Spleen (tissue), 11 donors: ENCODE data around the gene PDE6D. TPM values are rescaled to one million over a fixed set of nuclear protein-coding genes. Genes with fewer than 3 reads are reported as not detected.

Experiments
- DNase-seq: peaks from one replicate; pipeline ENCODE4 v3.0.0-alpha.2; 2020
- H3K27ac ChIP-seq, 8 donors: fragments of 200-600 bp; sonication (generic) in 7 of 8; 1 replicate in 4 of 8; 2 replicates in 4 of 8; pipeline versions ENCODE4 v1.5.0 to v1.8.0; 2016 to 2021; ENCODE audit warnings: inconsistent platforms in 4 of 8, mild to moderate bottlenecking in 4 of 8, moderate library complexity in 1 of 8
- H3K27me3 ChIP-seq, 7 donors: fragments of 200-600 bp; sonication (generic) in 6 of 7; replicated peaks in 1 of 7; 1 replicate in 4 of 7; 2 replicates in 3 of 7; pipeline versions ENCODE4 v1.5.0 to v1.8.0; 2016 to 2021; ENCODE audit warnings: inconsistent platforms in 3 of 7, mild to moderate bottlenecking in 1 of 7
- H3K36me3 ChIP-seq, 6 donors: fragments of 200-600 bp; sonication (generic) in 5 of 6; 1 replicate in 4 of 6; 2 replicates in 2 of 6; pipeline versions ENCODE4 v1.5.0 to v1.8.0; 2016 to 2021; ENCODE audit warnings: inconsistent platforms in 2 of 6
- H3K4me1 ChIP-seq, 6 donors: fragments of 200-600 bp; sonication (generic) in 5 of 6; 1 replicate in 3 of 6; 2 replicates in 3 of 6; pipeline versions ENCODE4 v1.5.0 to v1.8.0; 2016 to 2021; ENCODE audit warnings: inconsistent platforms in 3 of 6
- H3K4me3 ChIP-seq, 8 donors: fragments of 200-600 bp; sonication (generic) in 7 of 8; 1 replicate in 4 of 8; 2 replicates in 4 of 8; pipeline versions ENCODE4 v1.5.0 to v1.8.0; 2016 to 2021; ENCODE audit warnings: inconsistent platforms in 4 of 8, mild to moderate bottlenecking in 4 of 8, moderate library complexity in 2 of 8
- H3K9me3 ChIP-seq, 8 donors: fragments of 200-600 bp; sonication (generic) in 7 of 8; 1 replicate in 4 of 8; 2 replicates in 4 of 8; pipeline versions ENCODE4 v1.5.0 to v1.8.0; 2016 to 2021; ENCODE audit warnings: inconsistent platforms in 4 of 8
- POLR2A ChIP-seq, 3 donors: fragments of 450-650 bp; IDR thresholded peaks; one replicate each; pipeline ENCODE4 v1.5.1; 2017; ENCODE audit warnings: antibody characterized with exemption in 3 of 3, mild to moderate bottlenecking in 1 of 3
- POLR2AphosphoS5 ChIP-seq, 3 donors: sonication (generic); formaldehyde crosslinking; IDR thresholded peaks; one replicate each; pipeline ENCODE4 v1.5.1; 2017; ENCODE audit warnings: antibody characterized with exemption in 3 of 3
- WGBS, 5 donors: extraction: QIAGEN DNeasy Blood & Tissue Kit in 3 of 5; methylation state at CpG; one replicate each; pipeline versions ENCODE4 v1.1.5 to v1.1.7; 2013 to 2018; 5-methylcytosine and 5-hydroxymethylcytosine counted together
- intact Hi-C: fragments of 100-400 bp; cut with DNase I; formaldehyde crosslinking; loops from one replicate; pipeline ENCODE4 v1.15.0; 2023; ENCODE audit warnings: low total_unique reads
- polyA plus RNA-seq, 3 donors: library from polyadenylated mRNA; stranded (reverse); fragments of 200-250 nt; gene quantifications; one replicate each; pipeline ENCODE4 v1.2.1, GENCODE V29; 2013
- small RNA-seq, 4 donors: library from RNA; depleted of rRNA; stranded (forward); fragments of <200 nt; gene quantifications; one replicate each; pipeline ENCODE3, GENCODE V24; 2016
- total RNA-seq, 7 donors: library from RNA; depleted of rRNA in 3 of 7; stranded (reverse); fragments of >200 nt in 3 of 7; fragmentation: NEBNext Ultra II Directional in 4 of 7; extraction: Animal tissue kit (Norgen Biotek cat#: 25700) in 4 of 7; gene quantifications; one replicate each; pipeline versions ENCODE4 v1.1.0 to v1.2.1, GENCODE V29; 2016 to 2021
- TF ChIP-seq, protein P1 (sequence below), 11 experiments: fragments of 200-600 bp in 7 of 11; fragments of 450-650 bp in 4 of 11; sonication (generic) in 4 of 11; IDR thresholded peaks in 8 of 11; conservative IDR thresholded peaks in 3 of 11; 1 replicate in 7 of 11; 2 replicates in 4 of 11; pipeline versions ENCODE4 v1.4.0 to v1.8.0; 2016 to 2021; ENCODE audit warnings: antibody characterized with exemption in 11 of 11, inconsistent platforms in 4 of 11, mild to moderate bottlenecking in 1 of 11
- donor health status: healthy with polysubstance abuse.
- donor health status: DM: no; HTN: no; CAD: no; lungs with moderate emphysema.
- donor health status: DM: no; HTN: no; CAD: no.
- donor health status: Bipolar disorder and iron deficiency.
- donor health status: healthy.
- donor health status: DM: no; HTN: no; CAD: no.
- donor health status: DM: yes; HTN: yes; CAD: no.

PDE6D gene
- total and polyA plus RNA-seq, 10 donors = 20.5 to 45.0 (median 29.6) TPM

DNA sequence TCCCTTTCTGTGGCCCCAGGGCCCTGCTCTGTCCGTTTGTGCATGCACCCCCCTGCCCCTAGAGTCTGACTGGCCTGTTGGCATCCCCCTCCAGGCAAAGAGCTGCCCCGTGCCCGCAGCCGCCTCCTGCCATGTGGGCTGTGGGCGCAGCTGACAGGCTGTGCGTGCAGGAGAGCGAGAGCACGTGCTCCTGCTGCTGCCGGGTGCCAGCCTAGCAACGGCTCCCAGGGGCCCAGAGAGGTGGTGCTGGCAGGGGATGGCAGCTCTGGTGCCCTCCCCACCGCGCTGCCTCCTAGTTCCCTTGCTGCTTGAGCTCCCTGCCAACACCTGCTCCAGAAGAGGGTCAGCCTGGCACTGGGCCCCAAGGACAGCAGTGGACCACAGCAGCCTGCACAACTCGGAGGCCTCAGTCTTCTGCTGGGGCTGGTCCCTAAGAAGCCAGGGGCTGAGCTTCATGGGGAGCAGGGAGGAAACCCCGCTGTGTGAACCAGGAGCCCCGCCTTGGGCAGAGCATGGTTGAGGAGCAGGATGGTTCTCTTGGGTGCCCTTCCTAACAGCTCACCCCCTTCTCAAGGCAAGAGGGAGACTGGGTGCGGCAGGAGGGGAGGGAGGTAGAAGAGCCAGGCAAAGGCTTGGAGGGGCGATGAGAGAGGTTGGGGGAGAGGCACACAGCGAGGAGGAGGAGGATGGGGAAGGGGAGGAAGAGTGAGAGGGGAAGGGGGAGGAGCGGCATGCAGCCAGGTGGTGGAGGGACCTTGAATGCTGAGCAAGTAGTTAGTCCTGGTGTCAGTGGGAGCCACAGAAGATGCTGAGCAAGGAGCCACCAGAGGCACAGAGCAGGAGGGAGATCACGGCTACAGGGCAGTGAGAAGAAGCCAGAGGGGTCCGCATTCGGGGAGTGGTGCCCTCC, 96.5 kb downstream of the PDE6D start:
- Histone ChIP-seq H3K27ac (no peak overlapping the region), H3K36me3 (no peaks in the 10 kb centered on the region), H3K27me3 (peaks cover 0 to 15% (median 0%) of the 10 kb centered on the region in 7 donors), H3K4me1 (peaks cover 0 to 39% (median 25%) of the 10 kb centered on the region in 6 donors), H3K9me3 (no peaks in the 10 kb centered on the region), H3K4me3 (no peak overlapping the region)
- intact Hi-C loops = no loop called here
- 60 to 79% (median 77%) methylated on average over 13 to 22 of the region's 22 CpGs for WGBS, 5 donors
- DNase-seq = peak; percentile 82
- TF ChIP-seq POLR2A (IDR thresholded peaks at IDR 0.05) (no peak), POLR2AphosphoS5 (IDR thresholded peaks at IDR 0.05) (no peak)
- TF ChIP-seq, protein P1, sequence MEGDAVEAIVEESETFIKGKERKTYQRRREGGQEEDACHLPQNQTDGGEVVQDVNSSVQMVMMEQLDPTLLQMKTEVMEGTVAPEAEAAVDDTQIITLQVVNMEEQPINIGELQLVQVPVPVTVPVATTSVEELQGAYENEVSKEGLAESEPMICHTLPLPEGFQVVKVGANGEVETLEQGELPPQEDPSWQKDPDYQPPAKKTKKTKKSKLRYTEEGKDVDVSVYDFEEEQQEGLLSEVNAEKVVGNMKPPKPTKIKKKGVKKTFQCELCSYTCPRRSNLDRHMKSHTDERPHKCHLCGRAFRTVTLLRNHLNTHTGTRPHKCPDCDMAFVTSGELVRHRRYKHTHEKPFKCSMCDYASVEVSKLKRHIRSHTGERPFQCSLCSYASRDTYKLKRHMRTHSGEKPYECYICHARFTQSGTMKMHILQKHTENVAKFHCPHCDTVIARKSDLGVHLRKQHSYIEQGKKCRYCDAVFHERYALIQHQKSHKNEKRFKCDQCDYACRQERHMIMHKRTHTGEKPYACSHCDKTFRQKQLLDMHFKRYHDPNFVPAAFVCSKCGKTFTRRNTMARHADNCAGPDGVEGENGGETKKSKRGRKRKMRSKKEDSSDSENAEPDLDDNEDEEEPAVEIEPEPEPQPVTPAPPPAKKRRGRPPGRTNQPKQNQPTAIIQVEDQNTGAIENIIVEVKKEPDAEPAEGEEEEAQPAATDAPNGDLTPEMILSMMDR (IDR thresholded peaks at IDR 0.05 in 8 of 11, conservative IDR thresholded peaks at IDR 0.05 in 3 of 11) = no peak

DNA sequence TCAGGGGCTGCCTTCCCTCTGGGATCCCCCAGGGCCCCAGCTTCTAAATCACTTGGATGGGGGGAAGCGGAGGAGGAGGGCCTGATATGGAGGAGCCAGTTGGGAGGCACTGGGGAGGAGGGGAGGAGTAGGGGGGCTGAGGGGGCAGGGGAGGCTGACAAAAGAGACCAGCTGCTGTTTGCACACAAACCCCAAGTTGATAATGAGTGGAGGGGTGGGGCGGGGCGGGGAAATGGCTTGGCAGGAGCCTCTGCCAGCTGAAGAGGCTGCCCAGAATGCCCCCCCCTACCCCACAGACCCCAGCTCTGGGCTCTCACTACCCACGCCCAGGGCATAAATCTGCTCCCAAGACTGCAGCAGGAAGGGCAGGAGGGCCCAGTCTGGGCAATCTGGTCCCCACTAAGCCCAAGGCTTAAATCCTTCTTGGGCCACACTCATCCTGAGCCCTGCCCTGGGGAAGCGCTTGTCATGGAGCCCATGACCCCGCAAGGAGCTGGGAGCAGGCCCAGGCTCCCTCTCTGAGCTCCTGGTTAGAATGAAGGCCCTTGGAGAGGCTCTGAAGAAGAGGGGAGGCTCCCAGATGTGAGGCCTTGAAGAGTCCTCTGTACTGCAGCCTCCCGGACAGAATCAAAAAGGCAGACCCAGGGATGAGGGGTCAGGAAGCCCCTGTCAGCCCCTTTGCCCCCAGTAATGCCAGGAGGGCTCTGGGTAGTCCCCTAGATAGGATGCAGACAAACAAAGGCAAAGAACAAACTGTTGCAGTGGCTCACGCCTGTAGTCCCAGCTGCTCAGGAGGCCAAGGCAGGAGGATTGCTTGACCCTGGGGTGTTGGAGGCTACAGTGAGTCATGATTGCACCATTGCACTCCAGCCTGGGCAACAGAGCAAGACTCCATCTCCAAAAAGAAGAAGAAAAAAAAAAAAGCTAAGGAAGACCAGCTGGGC, 97.5 kb downstream of the PDE6D start:
- Histone ChIP-seq H3K4me3 (no peak overlapping the region), H3K9me3 (no peaks in the 10 kb centered on the region), H3K4me1 (peaks cover 0 to 39% (median 25%) of the 10 kb centered on the region in 6 donors), H3K27me3 (peaks cover 0 to 15% (median 0%) of the 10 kb centered on the region in 7 donors), H3K27ac (no peak overlapping the region), H3K36me3 (no peaks in the 10 kb centered on the region)
- intact Hi-C loops = no loop called here
- 87 to 96% (median 90%) methylated on average over 6 to 8 of the region's 8 CpGs for WGBS, 5 donors
- TF ChIP-seq, protein P1 (IDR thresholded peaks at IDR 0.05 in 8 of 11, conservative IDR thresholded peaks at IDR 0.05 in 3 of 11) = no peak
- TF ChIP-seq POLR2A (IDR thresholded peaks at IDR 0.05) = no peak
- no peak for TF ChIP-seq POLR2AphosphoS5 (IDR thresholded peaks at IDR 0.05)
- no peak for DNase-seq

DNA sequence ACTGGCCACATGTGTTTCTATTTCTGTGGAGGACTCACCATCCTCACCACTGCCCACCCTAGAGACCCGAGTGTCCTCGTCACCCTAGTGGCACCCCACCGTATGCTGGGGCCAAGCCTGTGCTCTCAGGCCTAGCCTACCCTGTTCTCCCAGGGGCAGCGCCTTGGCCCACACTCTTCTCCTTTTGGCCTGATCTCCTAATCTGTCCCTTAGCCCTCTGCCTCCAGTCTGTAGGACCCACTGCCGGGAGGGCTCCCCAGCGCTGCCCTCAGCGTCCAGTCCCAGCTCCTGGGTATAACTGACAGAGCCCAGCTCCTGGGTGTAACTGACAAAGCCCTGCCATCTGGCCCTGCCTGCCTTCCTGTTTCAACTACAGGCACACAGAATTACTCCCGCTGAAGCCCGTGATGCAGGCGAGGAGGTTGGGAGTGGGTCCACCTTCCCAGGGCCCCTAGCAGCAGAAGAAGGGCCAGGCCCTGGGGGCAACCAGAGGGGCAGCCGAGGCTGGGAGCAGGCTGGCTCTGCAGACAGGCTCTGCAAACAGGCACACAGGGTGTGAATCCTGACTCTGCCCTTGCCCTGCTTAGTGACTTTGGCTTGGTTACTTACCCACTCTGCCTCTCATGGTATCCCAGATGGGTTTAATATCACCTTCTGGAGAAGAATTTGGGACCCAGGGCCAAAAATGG, 98.3 kb downstream of the PDE6D start:
- H3K27ac ChIP-seq = no peak overlapping the region
- no peak overlapping the region for H3K4me3 ChIP-seq
- intact Hi-C loops = no loop called here
- H3K27me3 ChIP-seq = peaks cover 0 to 15% (median 0%) of the 10 kb centered on the region in 7 donors
- no peak for TF ChIP-seq POLR2AphosphoS5 (IDR thresholded peaks at IDR 0.05)
- TF ChIP-seq, protein P1 (IDR thresholded peaks at IDR 0.05 in 8 of 11, conservative IDR thresholded peaks at IDR 0.05 in 3 of 11) = no peak
- no peak for TF ChIP-seq POLR2A (IDR thresholded peaks at IDR 0.05)
- DNase-seq = peak; percentile 64
- 56 to 90% (median 67%) methylated on average over 10 to 11 of the region's 11 CpGs for WGBS, 5 donors
- no peaks in the 10 kb centered on the region for H3K9me3 ChIP-seq
- no peaks in the 10 kb centered on the region for H3K36me3 ChIP-seq
- peaks cover 0 to 42% (median 27%) of the 10 kb centered on the region in 6 donors for H3K4me1 ChIP-seq

Small RNA genes within 50 kb of the gene (small RNA-seq; reads per million reads assigned to genes)
- gene AC073476.4 (0 reads per million in 4 donors), gene RF00015 (0 reads per million in 4 donors)

Other genes starting within 250 kb of the PDE6D start
- gene TEX44, start 188.4 kb downstream of the PDE6D start, total RNA-seq = not detected
- gene TEX44, start 188.4 kb downstream of the PDE6D start, polyA plus RNA-seq = not detected
- 100 to 1,000 TPM; 509 to 901 (median 767) TPM for gene PTMA, start 72.8 kb downstream of the PDE6D start, total RNA-seq
- 1,000 to 10,000 TPM; 1,653 to 2,114 (median 1,725) TPM for gene PTMA, start 72.8 kb downstream of the PDE6D start, polyA plus RNA-seq
- gene COPS7B, start 5.2 kb upstream of the PDE6D start, total RNA-seq = 10 to 100 TPM; 26.7 to 55.1 (median 38.8) TPM
- 10 to 100 TPM; 18.2 to 27.2 (median 21.9) TPM for gene COPS7B, start 5.2 kb upstream of the PDE6D start, polyA plus RNA-seq
- under 1 TPM in 1 of 7 donors, not detected in 6; 0.93 TPM for gene NPPC, start 145.1 kb upstream of the PDE6D start, total RNA-seq
- 1 to 10 TPM in 1 of 3 donors, under 1 TPM in 2; 0.10 to 2.2 (median 0.76) TPM for gene NPPC, start 145.1 kb upstream of the PDE6D start, polyA plus RNA-seq
- 10 to 100 TPM; 30.7 to 59.8 (median 40.3) TPM for gene DIS3L2, start 180.4 kb upstream of the PDE6D start, total RNA-seq
- gene DIS3L2, start 180.4 kb upstream of the PDE6D start, polyA plus RNA-seq = 10 to 100 TPM in 2 of 3 donors, 1 to 10 TPM in 1; 9.1 to 15.6 (median 11.7) TPM